CD4-positive, CD25-positive, alpha-beta regulatory T cell (primary cell): Measurements from ENCODE around the gene ZRANB1. TPM values are rescaled to one million over a fixed set of nuclear protein-coding genes. Genes with fewer than 3 reads are reported as not detected.
A peak's percentile ranks its signal among the peaks of the same experiment; 100 is the strongest.

ENCODE experiments used
- ATAC-seq, 2 donors: fragments of 150-1000 bp; cut with Tn5 transposase; one replicate each; pipeline ENCODE4 v1.10.0; 2021; ENCODE audit warnings: low read depth in 2 of 2, moderate number of reproducible peaks in 2 of 2, moderate library complexity in 1 of 2
- DNase-seq, 3 donors: peaks; one replicate each; pipeline versions ENCODE4 v3.0.0 to v3.0.0-alpha.2; 2012 to 2022; ENCODE audit warnings: mixed read lengths in 1 of 3
- H3K27ac ChIP-seq: one replicate; pipeline ENCODE4 v1.7.0; 2013; ENCODE audit warnings: mild to moderate bottlenecking, low read length; ENCODE audit not compliant: insufficient read depth, poor library complexity, severe bottlenecking
- H3K27me3 ChIP-seq: one replicate; pipeline ENCODE4 v1.7.0; 2013; ENCODE audit warnings: low read length; ENCODE audit not compliant: control insufficient read depth, insufficient read depth
- H3K36me3 ChIP-seq: one replicate; pipeline ENCODE4 v1.7.0; 2013; ENCODE audit warnings: mild to moderate bottlenecking, low read length, moderate library complexity; ENCODE audit not compliant: control insufficient read depth, insufficient read depth
- H3K4me1 ChIP-seq: 2 replicates; pipeline ENCODE4 v1.7.0; 2013; ENCODE audit warnings: mild to moderate bottlenecking, low read length; ENCODE audit not compliant: insufficient read depth, control insufficient read depth, poor library complexity, severe bottlenecking
- H3K4me3 ChIP-seq: one replicate; pipeline ENCODE4 v1.7.0; 2013; ENCODE audit warnings: low read depth, mild to moderate bottlenecking, low read length, moderate library complexity
- H3K9me3 ChIP-seq, 2 experiments: 1 replicate in 1 of 2; 2 replicates in 1 of 2; pipeline ENCODE4 v1.7.0; 2013; ENCODE audit warnings: low read length in 2 of 2, mild to moderate bottlenecking in 1 of 2, moderate library complexity in 1 of 2; ENCODE audit not compliant: control insufficient read depth in 2 of 2
- H3K27ac Mint-ChIP-seq, 3 donors: one replicate each; pipeline ENCODE4 v1.8.0; 2020 to 2022; ENCODE audit warnings: mild to moderate bottlenecking in 3 of 3, mixed read lengths in 3 of 3, moderate library complexity in 2 of 3
- H3K27me3 Mint-ChIP-seq: one replicate; pipeline ENCODE4 v1.8.0; 2022; ENCODE audit warnings: mild to moderate bottlenecking, mixed read lengths
- H3K36me3 Mint-ChIP-seq: one replicate; pipeline ENCODE4 v1.8.0; 2020; ENCODE audit warnings: mixed read lengths
- H3K4me1 Mint-ChIP-seq, 4 donors: one replicate each; pipeline ENCODE4 v1.8.0; 2020 to 2022; ENCODE audit warnings: mixed read lengths in 4 of 4, mild to moderate bottlenecking in 1 of 4
- H3K4me3 Mint-ChIP-seq, 4 donors: one replicate each; pipeline ENCODE4 v1.8.0; 2020 to 2022; ENCODE audit warnings: mild to moderate bottlenecking in 4 of 4, mixed read lengths in 4 of 4, moderate library complexity in 3 of 4
- H3K9me3 Mint-ChIP-seq, 7 donors: one replicate each; pipeline ENCODE4 v1.8.0; 2020 to 2022; ENCODE audit warnings: mixed read lengths in 7 of 7, mild to moderate bottlenecking in 3 of 7, moderate library complexity in 2 of 7
- polyA plus RNA-seq, 4 donors: library from polyadenylated mRNA; unstranded; fragments of 300-500 nt; fragmentation: Illumina TruSeq; gene quantifications; one replicate each; pipeline ENCODE4 v1.2.3, GENCODE V29; 2021
- total RNA-seq: library from RNA; stranded (reverse); gene quantifications from one replicate; pipeline ENCODE4 v1.2.3, GENCODE V29; 2022

The ZRANB1 gene
- total and polyA plus RNA-seq, 5 donors from 2014 or later: 6.6 to 27.8 (median 6.9) TPM

GRCh38 chr10:124955868-124956267 lies 13.9 kb downstream of the ZRANB1 start:
- no peak for ATAC-seq

DNA sequence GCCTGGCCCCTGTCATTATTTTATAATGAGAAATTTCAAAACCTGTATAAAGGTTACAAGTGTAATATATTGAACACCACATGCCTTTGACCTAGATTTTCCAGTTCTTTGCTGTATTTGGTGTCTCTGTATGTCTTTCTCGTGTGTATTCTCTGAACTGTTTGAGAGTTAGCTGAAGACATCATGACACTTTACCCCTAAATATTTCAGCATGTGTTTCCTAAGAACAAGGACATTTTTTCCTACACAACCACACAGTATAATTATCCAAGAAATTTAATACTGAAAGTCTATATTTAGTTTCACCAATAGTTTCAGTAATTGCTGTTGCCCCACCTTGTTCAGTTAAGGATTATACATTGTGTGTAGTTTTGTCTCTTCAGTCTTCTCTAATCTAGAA lies 14.8 kb downstream of the ZRANB1 start:
- H3K4me3 ChIP-seq: no peak overlapping the region
- H3K27ac Mint-ChIP-seq: no peak overlapping the region
- H3K36me3 Mint-ChIP-seq: peaks cover 17% of the 10 kb centered on the region
- H3K27me3 Mint-ChIP-seq: no peaks in the 10 kb centered on the region
- peaks cover 3% of the 10 kb centered on the region for H3K36me3 ChIP-seq
- no peak overlapping the region for H3K4me3 Mint-ChIP-seq
- DNase-seq (no peak), ATAC-seq (no peak)
- H3K4me1 ChIP-seq: peaks cover 6% of the 10 kb centered on the region
- no peak overlapping the region for H3K27ac ChIP-seq
- H3K4me1 Mint-ChIP-seq: peaks cover 25 to 70% (median 50%) of the 10 kb centered on the region in 4 donors
- no peaks in the 10 kb centered on the region for H3K27me3 ChIP-seq
- no peaks in the 10 kb centered on the region for H3K9me3 ChIP-seq
- H3K9me3 Mint-ChIP-seq: no peaks in the 10 kb centered on the region

More at GRCh38 chr10:124955868-124956267, 13.9 kb downstream of the ZRANB1 start:
- no peak for DNase-seq
- H3K4me3 ChIP-seq: no peak overlapping the region
- Mint-ChIP-seq H3K27me3 (no peaks in the 10 kb centered on the region), H3K4me1 (peaks cover 25 to 67% (median 48%) of the 10 kb centered on the region in 4 donors), H3K36me3 (peaks cover 17% of the 10 kb centered on the region), H3K9me3 (no peaks in the 10 kb centered on the region), H3K4me3 (no peak overlapping the region), H3K27ac (peak overlapping the region in 1 of 3 donors; percentile 23)
- no peak overlapping the region for H3K27ac ChIP-seq
- peaks cover 6% of the 10 kb centered on the region for H3K4me1 ChIP-seq
- no peaks in the 10 kb centered on the region for H3K27me3 ChIP-seq
- H3K9me3 ChIP-seq: no peaks in the 10 kb centered on the region
- H3K36me3 ChIP-seq: peaks cover 3% of the 10 kb centered on the region

- Mint-ChIP-seq H3K4me1 (peaks cover 31 to 66% (median 50%) of the 10 kb centered on the region in 4 donors), H3K27me3 (no peaks in the 10 kb centered on the region), H3K36me3 (peaks cover 12% of the 10 kb centered on the region), H3K27ac (peak overlapping the region in 1 of 3 donors; percentile 62), H3K9me3 (no peaks in the 10 kb centered on the region), H3K4me3 (no peak overlapping the region)
- DNase-seq (no peak), ATAC-seq (no peak)
- Histone ChIP-seq H3K27me3 (no peaks in the 10 kb centered on the region), H3K27ac (no peak overlapping the region), H3K4me3 (no peak overlapping the region), H3K9me3 (no peaks in the 10 kb centered on the region), H3K36me3 (peaks cover 5% of the 10 kb centered on the region), H3K4me1 (peaks cover 6% of the 10 kb centered on the region)
Observed at GRCh38 chr10:124957404-124957947, 15.6 kb downstream of the ZRANB1 start.

- H3K27ac ChIP-seq: no peak overlapping the region
- ATAC-seq (no peak), DNase-seq (no peak)
- H3K27me3 ChIP-seq: no peaks in the 10 kb centered on the region
- H3K4me3 Mint-ChIP-seq: peak overlapping the region in 2 of 4 donors; percentile 15 to 16
- H3K4me1 Mint-ChIP-seq: peaks cover 40 to 65% (median 48%) of the 10 kb centered on the region in 4 donors
- peaks cover 6% of the 10 kb centered on the region for H3K4me1 ChIP-seq
- H3K27me3 Mint-ChIP-seq: no peaks in the 10 kb centered on the region
- peaks cover 5% of the 10 kb centered on the region for H3K36me3 ChIP-seq
- H3K9me3 Mint-ChIP-seq: no peaks in the 10 kb centered on the region
- peaks cover 12% of the 10 kb centered on the region for H3K36me3 Mint-ChIP-seq
- H3K27ac Mint-ChIP-seq: peak overlapping the region in 2 of 3 donors; percentile 29 to 82
- H3K4me3 ChIP-seq: no peak overlapping the region
- H3K9me3 ChIP-seq: no peaks in the 10 kb centered on the region
Observed at GRCh38 chr10:124959564-124959963, 17.6 kb downstream of the ZRANB1 start.

DNA sequence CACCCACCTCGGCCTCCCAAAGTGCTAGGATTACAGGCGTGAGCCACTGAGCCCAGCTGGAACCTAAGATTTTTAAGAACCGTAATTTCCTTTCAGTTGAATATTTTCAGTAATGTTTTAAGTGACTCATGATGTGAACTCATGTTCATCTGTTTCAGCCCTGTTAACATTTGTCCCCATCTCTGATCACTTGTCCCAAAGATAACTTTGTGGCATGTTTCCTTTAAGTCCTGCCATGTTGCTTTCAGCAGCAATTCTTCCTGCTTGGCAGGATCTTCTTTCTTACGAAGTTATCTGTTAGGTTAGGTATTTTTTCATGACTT lies 19.3 kb downstream of the ZRANB1 start:
- no peaks in the 10 kb centered on the region for H3K27me3 Mint-ChIP-seq
- DNase-seq (no peak), ATAC-seq (no peak)
- Histone ChIP-seq H3K36me3 (peaks cover 9% of the 10 kb centered on the region), H3K27ac (no peak overlapping the region), H3K4me3 (no peak overlapping the region), H3K9me3 (no peaks in the 10 kb centered on the region), H3K4me1 (no peaks in the 10 kb centered on the region), H3K27me3 (no peaks in the 10 kb centered on the region)
- H3K36me3 Mint-ChIP-seq: peaks cover 16% of the 10 kb centered on the region
- H3K9me3 Mint-ChIP-seq: no peaks in the 10 kb centered on the region
- H3K4me3 Mint-ChIP-seq: no peak overlapping the region
- H3K4me1 Mint-ChIP-seq: peaks cover 39 to 57% (median 41%) of the 10 kb centered on the region in 4 donors
- H3K27ac Mint-ChIP-seq: peak overlapping the region in 1 of 3 donors; percentile 74

GRCh38 chr10:124962421-124962820 lies 20.5 kb downstream of the ZRANB1 start:
- no peak overlapping the region for H3K27ac ChIP-seq
- peaks cover 21% of the 10 kb centered on the region for H3K36me3 ChIP-seq
- no peak for ATAC-seq
- no peaks in the 10 kb centered on the region for H3K9me3 ChIP-seq
- Mint-ChIP-seq H3K4me3 (no peak overlapping the region), H3K27ac (no peak overlapping the region), H3K27me3 (no peaks in the 10 kb centered on the region), H3K9me3 (peaks cover 0 to 1% (median 0%) of the 10 kb centered on the region in 7 donors), H3K36me3 (peaks cover 21% of the 10 kb centered on the region), H3K4me1 (peaks cover 40 to 56% (median 42%) of the 10 kb centered on the region in 4 donors)
- H3K4me1 ChIP-seq: no peaks in the 10 kb centered on the region
- no peak for DNase-seq
- no peak overlapping the region for H3K4me3 ChIP-seq
- H3K27me3 ChIP-seq: no peaks in the 10 kb centered on the region

DNA sequence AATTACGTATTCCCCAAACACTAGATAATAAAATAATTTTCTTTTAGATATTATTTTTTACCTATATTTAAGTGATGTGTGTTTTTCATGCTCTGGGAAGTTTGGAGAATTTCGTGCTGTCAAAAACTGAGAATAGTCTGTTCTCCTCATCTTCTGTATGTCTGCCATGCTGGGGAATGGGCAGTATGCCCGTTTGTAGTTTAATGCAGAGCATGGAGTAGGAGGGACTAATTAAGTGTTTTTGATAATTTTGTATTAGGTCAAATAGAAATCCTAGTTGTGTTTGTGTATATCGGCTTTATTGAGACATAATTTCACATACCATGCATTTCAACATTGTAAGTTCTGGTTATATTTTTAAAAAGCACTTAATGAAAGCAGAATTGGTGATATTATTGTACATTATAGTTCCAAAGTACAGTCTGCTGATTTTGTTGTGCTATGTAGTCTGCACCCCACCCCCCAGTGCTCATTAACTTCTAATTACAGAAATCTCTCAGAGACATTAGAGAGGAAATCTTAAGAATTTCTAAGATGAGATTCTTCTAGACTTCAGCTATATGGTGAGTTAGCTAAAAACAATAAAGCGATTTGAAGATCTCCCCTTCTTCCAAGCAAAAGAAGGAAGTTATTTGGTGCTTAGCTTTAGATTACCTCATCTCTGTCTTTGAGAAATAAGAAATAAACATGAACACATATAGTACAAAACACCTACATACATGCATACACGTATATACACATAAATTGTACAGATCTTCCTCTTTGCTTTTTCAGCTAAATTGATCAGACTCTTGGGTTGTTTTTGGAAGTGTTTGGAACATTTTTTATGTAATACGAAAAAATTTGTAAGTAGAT lies 22.2 kb downstream of the ZRANB1 start:
- Mint-ChIP-seq H3K4me1 (peaks cover 26 to 52% (median 40%) of the 10 kb centered on the region in 4 donors), H3K9me3 (peaks cover 0 to 1% (median 0%) of the 10 kb centered on the region in 7 donors), H3K36me3 (peaks cover 34% of the 10 kb centered on the region), H3K27ac (no peak overlapping the region), H3K27me3 (no peaks in the 10 kb centered on the region), H3K4me3 (no peak overlapping the region)
- ATAC-seq (no peak), DNase-seq (no peak)
- Histone ChIP-seq H3K4me3 (no peak overlapping the region), H3K27me3 (no peaks in the 10 kb centered on the region), H3K27ac (no peak overlapping the region), H3K36me3 (peaks cover 33% of the 10 kb centered on the region), H3K9me3 (no peaks in the 10 kb centered on the region), H3K4me1 (no peaks in the 10 kb centered on the region)
